ENCODE data around the gene RAD50. TPM values are rescaled to one million over a fixed set of nuclear protein-coding genes. Genes with fewer than 3 reads are reported as not detected.

RAD50 gene
- total and polyA plus RNA-seq, 10 of the 15 experiments (the other 5 are each of a cell fraction or from before 2014, with no cell fraction given) = 12.8 to 68.6 (median 47.0) TPM

DNA sequence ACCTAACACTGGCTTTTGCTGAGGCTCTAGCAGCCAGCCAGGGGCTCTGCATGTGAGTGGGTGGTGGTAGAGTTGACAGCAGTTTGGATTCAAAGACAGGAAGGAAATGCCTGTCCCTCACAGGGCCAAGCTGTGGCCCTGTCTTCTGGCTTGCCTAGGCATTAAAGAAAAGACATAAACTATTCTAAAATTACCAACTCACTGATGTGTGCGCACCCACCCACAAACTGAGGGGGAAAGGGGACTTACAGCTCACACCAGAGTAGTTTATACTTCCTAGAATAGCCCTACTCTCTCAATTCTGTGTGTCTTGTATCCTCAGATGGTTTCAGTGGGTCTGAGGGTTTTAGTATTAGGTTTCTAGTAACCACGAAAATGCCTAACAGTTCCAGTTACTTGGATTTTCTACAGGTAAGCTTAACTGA, 82.9 kb downstream of the RAD50 start (continued):
- TF ChIP-seq REST (IDR thresholded peaks at IDR 0.05; ENCODE audit: low read depth, low read length) = no peak
- TF ChIP-seq POLR2AphosphoS5 (IDR thresholded peaks at IDR 0.05; ENCODE audit: low read length) = no peak
- 0 out of 2 replicates have a peak, but pooled peaks have one; percentile 26 for TF ChIP-seq BCL11A (IDR thresholded peaks at IDR 0.05; ENCODE audit: low read depth, low read length)
- peak; percentile 55; the same call in 1 of the 2 replicates for TF ChIP-seq PAX5 (IDR thresholded peaks at IDR 0.05; ENCODE audit: borderline replicate concordance, low read depth, low read length)
- no peak for TF ChIP-seq MYC (IDR thresholded peaks at IDR 0.05; ENCODE audit: insufficient read depth, insufficient read length, insufficient replicate concordance, low read length, severe bottlenecking)
- no peak for TF ChIP-seq KAT2A (conservative IDR thresholded peaks at IDR 0.05; ENCODE audit: control insufficient read depth, low read depth, low read length)
- TF ChIP-seq CREM (IDR thresholded peaks at IDR 0.05; ENCODE audit: low read depth) = peak; percentile 77; the same call in 1 of the 2 replicates
- TF ChIP-seq ETV6 (conservative IDR thresholded peaks at IDR 0.05 in 1 of 2, IDR thresholded peaks at IDR 0.05 in 1 of 2; ENCODE audit: borderline replicate concordance in 1 of 2, low read depth in 1 of 2) = peak in 1 of 2 experiments; percentile 91; a peak in 2 of 4 replicates

All from GM12878 (cell line).